Measurements from ENCODE around the gene DYNC1H1.

DYNC1H1 gene

DNA sequence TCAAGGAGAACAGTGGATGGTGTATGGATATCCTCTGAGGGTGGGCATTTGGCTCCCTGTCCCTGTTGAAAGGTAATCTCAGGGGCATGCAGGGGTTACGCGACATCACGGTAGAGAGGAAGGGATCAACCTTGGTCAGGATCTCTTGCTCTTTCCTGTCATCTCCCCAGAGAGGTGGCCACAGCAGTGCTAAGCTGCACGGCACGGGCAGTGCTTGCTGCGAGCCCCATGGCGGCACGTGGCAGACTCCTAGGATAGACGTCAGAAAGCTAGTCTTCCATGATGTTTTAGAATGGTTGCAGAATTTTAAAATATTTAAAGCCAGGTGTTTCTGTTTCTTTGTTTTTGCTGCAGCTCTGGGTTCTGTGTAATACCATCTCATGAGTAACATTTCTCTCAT is 41.0 kb downstream of the DYNC1H1 start:
- no peak overlapping the region for H3K4me3 ChIP-seq (replicated peaks in 1 of 2; ENCODE audit: low read depth in 2 of 2, low read length in 2 of 2)
- TF ChIP-seq, protein P1, sequence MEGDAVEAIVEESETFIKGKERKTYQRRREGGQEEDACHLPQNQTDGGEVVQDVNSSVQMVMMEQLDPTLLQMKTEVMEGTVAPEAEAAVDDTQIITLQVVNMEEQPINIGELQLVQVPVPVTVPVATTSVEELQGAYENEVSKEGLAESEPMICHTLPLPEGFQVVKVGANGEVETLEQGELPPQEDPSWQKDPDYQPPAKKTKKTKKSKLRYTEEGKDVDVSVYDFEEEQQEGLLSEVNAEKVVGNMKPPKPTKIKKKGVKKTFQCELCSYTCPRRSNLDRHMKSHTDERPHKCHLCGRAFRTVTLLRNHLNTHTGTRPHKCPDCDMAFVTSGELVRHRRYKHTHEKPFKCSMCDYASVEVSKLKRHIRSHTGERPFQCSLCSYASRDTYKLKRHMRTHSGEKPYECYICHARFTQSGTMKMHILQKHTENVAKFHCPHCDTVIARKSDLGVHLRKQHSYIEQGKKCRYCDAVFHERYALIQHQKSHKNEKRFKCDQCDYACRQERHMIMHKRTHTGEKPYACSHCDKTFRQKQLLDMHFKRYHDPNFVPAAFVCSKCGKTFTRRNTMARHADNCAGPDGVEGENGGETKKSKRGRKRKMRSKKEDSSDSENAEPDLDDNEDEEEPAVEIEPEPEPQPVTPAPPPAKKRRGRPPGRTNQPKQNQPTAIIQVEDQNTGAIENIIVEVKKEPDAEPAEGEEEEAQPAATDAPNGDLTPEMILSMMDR (IDR thresholded peaks at IDR 0.05; ENCODE audit: low read depth, low read length) = no peak
- no peak for DNase-seq (ENCODE audit: low read depth in 2 of 2)

DNA sequence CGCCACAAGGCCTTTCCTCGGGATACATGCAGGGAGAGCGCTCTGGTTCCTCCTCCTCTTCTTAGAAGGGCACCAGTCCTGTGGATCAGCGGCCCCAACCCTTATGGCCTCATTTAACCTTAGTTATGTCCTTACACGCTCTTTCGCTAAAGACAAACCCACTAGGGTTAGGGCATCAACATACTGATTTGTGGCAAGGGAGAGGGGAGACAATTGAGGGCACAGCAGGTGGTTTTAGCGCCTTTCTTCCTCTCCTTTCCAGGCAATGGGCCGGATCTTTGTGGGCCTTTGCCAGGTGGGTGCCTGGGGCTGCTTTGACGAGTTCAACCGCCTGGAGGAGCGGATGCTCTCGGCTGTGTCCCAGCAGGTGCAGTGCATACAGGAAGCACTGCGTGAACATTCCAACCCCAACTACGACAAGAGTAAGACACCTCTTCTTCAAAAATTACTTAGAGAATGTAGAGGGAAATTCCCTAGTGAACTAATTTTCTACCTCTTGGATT is 43.6 kb downstream of the DYNC1H1 start:
- DNase-seq (ENCODE audit: low read depth in 2 of 2) = no peak
- H3K4me3 ChIP-seq (replicated peaks in 1 of 2; ENCODE audit: low read depth in 2 of 2, low read length in 2 of 2) = no peak overlapping the region
- TF ChIP-seq, protein P1 (IDR thresholded peaks at IDR 0.05; ENCODE audit: low read depth, low read length) = no peak

DNA sequence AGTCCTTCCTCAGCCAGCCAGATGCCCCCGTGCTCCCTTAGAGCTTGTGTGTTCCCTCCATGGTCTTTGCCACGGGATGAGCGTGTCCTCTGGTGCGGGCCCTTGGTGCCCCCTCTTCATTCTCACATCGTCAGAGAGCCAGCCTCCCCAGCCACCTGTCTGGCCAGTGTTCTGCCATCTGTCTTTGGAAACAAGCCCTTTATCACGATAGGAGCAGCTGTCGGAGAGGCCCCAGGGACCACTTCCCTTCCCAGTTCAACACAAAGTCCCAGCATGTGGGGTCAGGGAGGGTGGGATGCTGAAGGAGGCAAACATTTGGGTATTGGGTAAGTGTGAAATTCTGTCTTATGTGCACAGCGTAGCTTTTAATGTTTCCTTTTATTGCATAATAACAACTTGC is 44.5 kb downstream of the DYNC1H1 start:
- TF ChIP-seq, protein P1 (IDR thresholded peaks at IDR 0.05; ENCODE audit: low read depth, low read length) = no peak
- no peak overlapping the region for H3K4me3 ChIP-seq (replicated peaks in 1 of 2; ENCODE audit: low read depth in 2 of 2, low read length in 2 of 2)
- DNase-seq (ENCODE audit: low read depth in 2 of 2) = no peak

DNA sequence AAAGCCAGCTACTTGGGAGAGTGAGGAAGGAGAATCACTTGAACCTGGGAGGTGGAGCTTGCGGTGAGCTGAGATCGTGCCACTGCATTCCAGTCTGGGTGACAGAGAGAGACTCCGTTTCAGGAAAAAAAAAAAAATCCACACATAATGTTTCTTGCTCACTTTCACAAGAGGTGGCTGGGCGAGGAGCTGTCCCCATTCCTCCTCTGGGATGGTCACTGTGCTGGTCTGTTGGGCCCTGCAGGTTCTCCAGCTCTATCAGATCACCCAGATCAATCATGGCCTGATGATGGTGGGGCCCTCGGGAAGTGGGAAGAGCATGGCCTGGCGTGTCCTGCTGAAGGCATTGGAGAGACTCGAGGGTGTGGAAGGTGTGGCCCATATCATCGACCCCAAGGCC is 47.3 kb downstream of the DYNC1H1 start:
- no peak overlapping the region for H3K4me3 ChIP-seq (replicated peaks in 1 of 2; ENCODE audit: low read depth in 2 of 2, low read length in 2 of 2)
- TF ChIP-seq, protein P1 (IDR thresholded peaks at IDR 0.05; ENCODE audit: low read depth, low read length) = no peak
- no peak for DNase-seq (ENCODE audit: low read depth in 2 of 2)

DNA sequence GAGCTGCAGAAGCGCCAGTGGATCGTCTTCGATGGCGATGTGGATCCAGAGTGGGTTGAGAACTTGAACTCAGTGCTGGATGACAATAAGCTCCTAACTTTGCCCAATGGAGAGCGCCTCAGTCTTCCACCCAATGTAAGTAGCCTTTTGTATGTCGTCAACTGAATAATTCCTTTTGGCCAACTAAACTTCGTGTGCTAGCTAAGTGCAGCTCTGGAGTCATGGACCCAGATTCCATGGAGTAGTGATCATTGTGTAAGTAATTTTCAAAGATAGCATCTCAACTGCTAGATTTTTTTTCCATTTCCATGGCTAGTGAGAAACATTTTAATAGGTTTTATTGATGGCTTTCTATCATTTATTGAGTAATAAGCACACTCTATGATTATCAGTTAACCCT is 48.0 kb downstream of the DYNC1H1 start:
- no peak overlapping the region for H3K4me3 ChIP-seq (replicated peaks in 1 of 2; ENCODE audit: low read depth in 2 of 2, low read length in 2 of 2)
- DNase-seq (ENCODE audit: low read depth in 2 of 2) = no peak
- TF ChIP-seq, protein P1 (IDR thresholded peaks at IDR 0.05; ENCODE audit: low read depth, low read length) = no peak

DNA sequence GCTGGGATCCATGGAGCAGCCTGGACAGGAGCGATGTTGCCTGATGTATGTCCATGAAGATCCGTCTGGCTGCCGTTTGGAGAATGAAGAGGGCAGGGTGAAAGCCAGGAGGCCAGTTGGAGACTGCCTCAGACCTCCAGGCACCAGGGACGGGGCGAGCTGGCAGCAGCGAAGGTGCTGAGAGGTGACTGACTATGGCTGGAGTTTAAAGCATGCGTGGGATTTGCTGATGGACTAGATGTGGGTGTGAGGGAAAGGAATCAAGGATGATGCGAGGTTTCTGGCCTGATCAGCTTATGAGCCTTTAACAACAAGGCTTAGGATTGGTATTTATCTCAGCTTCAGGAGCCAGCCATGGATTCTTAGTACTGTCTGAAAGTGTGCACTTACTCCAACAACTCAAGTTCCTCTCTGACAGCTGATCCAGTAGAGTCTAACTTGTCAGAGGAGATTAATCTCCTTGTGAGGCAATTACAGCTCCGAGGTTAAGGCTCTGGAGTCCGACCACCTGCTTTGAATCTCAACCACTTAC is 49.4 kb downstream of the DYNC1H1 start:
- no peak overlapping the region for H3K4me3 ChIP-seq (replicated peaks in 1 of 2; ENCODE audit: low read depth in 2 of 2, low read length in 2 of 2)
- no peak for DNase-seq (ENCODE audit: low read depth in 2 of 2)
- TF ChIP-seq, protein P1 (IDR thresholded peaks at IDR 0.05; ENCODE audit: low read depth, low read length) = no peak
